Neural cell (in vitro differentiated cells): ENCODE measurements around the gene INHA. TPM values are rescaled to one million over a fixed set of nuclear protein-coding genes. Genes with fewer than 3 reads are reported as not detected.
A peak's percentile ranks its signal among the peaks of the same experiment; 100 is the strongest.

Source experiments
- H2AFZ ChIP-seq: fragments of 200-600, 300-800 bp; sonication (generic), shearing (Covaris generic); 2 replicates; pipeline ENCODE4 v1.6.0; 2014; ENCODE audit warnings: low read depth, mild to moderate bottlenecking, antibody characterized with exemption, low read length, moderate library complexity
- H3F3A ChIP-seq: fragments of 200-600 bp; shearing (Covaris generic); 2 replicates; pipeline ENCODE4 v1.6.1; 2016; ENCODE audit warnings: mild to moderate bottlenecking, moderate library complexity, mixed read lengths, antibody characterized with exemption, low read length; ENCODE audit not compliant: insufficient read depth, poor library complexity, severe bottlenecking
- H3K27ac ChIP-seq: fragments of 200-600, 300-800 bp; sonication (generic), shearing (Covaris generic); 2 replicates; pipeline ENCODE4 v1.5.1; 2014; ENCODE audit warnings: mild to moderate bottlenecking, low read length, moderate library complexity
- H3K27me3 ChIP-seq: fragments of 300-800, 200-600 bp; sonication (generic), shearing (Covaris generic); 2 replicates; pipeline ENCODE4 v1.6.0; 2014; ENCODE audit warnings: mild to moderate bottlenecking, low read depth, low read length, moderate library complexity; ENCODE audit not compliant: insufficient read depth
- H3K36me3 ChIP-seq: fragments of 300-800, 200-600 bp; sonication (generic), shearing (Covaris generic); 2 replicates; pipeline ENCODE4 v1.5.1; 2014; ENCODE audit warnings: mild to moderate bottlenecking, antibody characterized with exemption, low read length, moderate library complexity; ENCODE audit not compliant: insufficient read depth
- H3K4me2 ChIP-seq: fragments of 300-800, 200-600 bp; sonication (generic), shearing (Covaris generic); 2 replicates; pipeline ENCODE4 v1.6.0; 2014; ENCODE audit warnings: mild to moderate bottlenecking, low read length
- H3K4me3 ChIP-seq: fragments of 300-800, 200-600 bp; sonication (generic), shearing (Covaris generic); 2 replicates; pipeline ENCODE4 v1.5.1; 2014; ENCODE audit warnings: mild to moderate bottlenecking, low read length, moderate library complexity
- H3K79me2 ChIP-seq: fragments of 200-600 bp; shearing (Covaris generic); replicated peaks from 2 replicates; pipeline ENCODE4 v1.6.0; 2014; ENCODE audit warnings: mild to moderate bottlenecking, low read length, moderate library complexity; ENCODE audit not compliant: insufficient read depth
- H3K9ac ChIP-seq: fragments of 300-800, 200-600 bp; sonication (generic), shearing (Covaris generic); 2 replicates; pipeline ENCODE4 v1.6.1; 2016; ENCODE audit warnings: mild to moderate bottlenecking, low read length, mixed read lengths
- H3K9me2 ChIP-seq: fragments of 200-600 bp; shearing (Covaris generic); 2 replicates; pipeline ENCODE4 v1.6.1; 2016; ENCODE audit warnings: mild to moderate bottlenecking, low read length, mixed read lengths; ENCODE audit not compliant: insufficient read depth
- H3K9me3 ChIP-seq: fragments of 200-600, 300-800 bp; sonication (generic), shearing (Covaris generic); 2 replicates; pipeline ENCODE4 v1.6.1; 2016; ENCODE audit warnings: mild to moderate bottlenecking, mixed run types, low read length, moderate library complexity, mixed read lengths
- H4K20me1 ChIP-seq: fragments of 200-600 bp; shearing (Covaris generic); 2 replicates; pipeline ENCODE4 v1.6.1; 2016; ENCODE audit warnings: mild to moderate bottlenecking, mixed run types; ENCODE audit not compliant: insufficient read depth
- EP300 ChIP-seq: fragments of 450-650 bp; conservative IDR thresholded peaks from 2 replicates; pipeline ENCODE4 v1.6.1; 2014; ENCODE audit warnings: antibody characterized with exemption, mild to moderate bottlenecking, moderate library complexity; ENCODE audit not compliant: poor library complexity, severe bottlenecking
- EZH2 ChIP-seq: fragments of 200-600, 300-800 bp; shearing (Covaris generic), sonication (generic); IDR thresholded peaks from 2 replicates; pipeline ENCODE4 v1.6.1; 2014; ENCODE audit warnings: antibody characterized with exemption, low read length, borderline replicate concordance, mild to moderate bottlenecking; ENCODE audit not compliant: insufficient read depth, poor library complexity, severe bottlenecking
- MXI1 ChIP-seq: fragments of 450-650 bp; conservative IDR thresholded peaks from 2 replicates; pipeline ENCODE4 v1.6.1; 2014; ENCODE audit warnings: antibody characterized with exemption, mild to moderate bottlenecking; ENCODE audit not compliant: poor library complexity, severe bottlenecking
- POLR2AphosphoS5 ChIP-seq: IDR thresholded peaks from 2 replicates; pipeline ENCODE4 v1.6.1; 2012
- RAD21 ChIP-seq: fragments of 450-650 bp; conservative IDR thresholded peaks from 2 replicates; pipeline ENCODE4 v1.6.1; 2014; ENCODE audit warnings: antibody characterized with exemption, mild to moderate bottlenecking, moderate library complexity
- SMC3 ChIP-seq: fragments of 450-650 bp; conservative IDR thresholded peaks from 2 replicates; pipeline ENCODE4 v1.6.1; 2014; ENCODE audit warnings: antibody characterized with exemption, mild to moderate bottlenecking, moderate library complexity; ENCODE audit not compliant: poor library complexity
- TAF1 ChIP-seq: IDR thresholded peaks from 2 replicates; pipeline ENCODE4 v1.6.1; 2012; ENCODE audit warnings: low read depth
- polyA plus RNA-seq: library from polyadenylated mRNA; depleted of rRNA; stranded (reverse); fragments of >200 nt; gene quantifications from 2 replicates; pipeline ENCODE4 v1.2.3, GENCODE V29; 2014
- TF ChIP-seq, protein P1 (sequence below): fragments of 450-650 bp; IDR thresholded peaks from 2 replicates; pipeline ENCODE4 v1.5.1; 2014; ENCODE audit warnings: antibody characterized with exemption, mild to moderate bottlenecking, moderate library complexity; ENCODE audit not compliant: poor library complexity, severe bottlenecking
- TF ChIP-seq, protein P2 (sequence below): IDR thresholded peaks from 2 replicates; pipeline ENCODE4 v1.6.1; 2012; ENCODE audit warnings: borderline replicate concordance

Gene INHA
- polyA plus RNA-seq, 1 donor from 2014 or later, result 2.7 TPM

DNA sequence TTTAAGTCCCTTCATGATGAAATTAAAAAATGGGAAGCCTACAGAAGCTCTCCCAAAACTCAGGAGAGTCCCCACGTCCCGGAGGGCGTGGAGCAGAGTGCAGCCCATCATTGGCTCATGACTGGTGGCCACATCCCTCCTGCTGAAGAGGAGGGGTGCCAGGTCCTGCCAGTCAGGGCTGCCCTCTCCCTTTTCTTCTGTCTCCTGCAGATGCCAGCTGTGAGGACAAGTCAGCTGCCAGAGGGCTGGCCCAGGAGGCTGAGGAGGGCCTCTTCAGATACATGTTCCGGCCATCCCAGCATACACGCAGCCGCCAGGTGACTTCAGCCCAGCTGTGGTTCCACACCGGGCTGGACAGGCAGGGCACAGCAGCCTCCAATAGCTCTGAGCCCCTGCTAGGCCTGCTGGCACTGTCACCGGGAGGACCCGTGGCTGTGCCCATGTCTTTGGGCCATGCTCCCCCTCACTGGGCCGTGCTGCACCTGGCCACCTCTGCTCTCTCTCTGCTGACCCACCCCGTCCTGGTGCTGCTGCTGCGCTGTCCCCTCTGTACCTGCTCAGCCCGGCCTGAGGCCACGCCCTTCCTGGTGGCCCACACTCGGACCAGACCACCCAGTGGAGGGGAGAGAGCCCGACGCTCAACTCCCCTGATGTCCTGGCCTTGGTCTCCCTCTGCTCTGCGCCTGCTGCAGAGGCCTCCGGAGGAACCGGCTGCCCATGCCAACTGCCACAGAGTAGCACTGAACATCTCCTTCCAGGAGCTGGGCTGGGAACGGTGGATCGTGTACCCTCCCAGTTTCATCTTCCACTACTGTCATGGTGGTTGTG lies 2.6 kb downstream of the INHA start:
- Histone ChIP-seq H3K4me3 (no peak overlapping the region), H3K9me2 (no peaks in the 10 kb centered on the region), H4K20me1 (no peaks in the 10 kb centered on the region), H2AFZ (no peak overlapping the region), H3K27ac (no peak overlapping the region), H3K9me3 (no peaks in the 10 kb centered on the region), H3K9ac (no peak overlapping the region), H3K4me2 (no peak overlapping the region), H3K27me3 (no peaks in the 10 kb centered on the region), H3K79me2 (peaks cover 4% of the 10 kb centered on the region), H3F3A (no peaks in the 10 kb centered on the region), H3K36me3 (no peaks in the 10 kb centered on the region)
- TF ChIP-seq SMC3, result no peak
- TF ChIP-seq, protein P1, sequence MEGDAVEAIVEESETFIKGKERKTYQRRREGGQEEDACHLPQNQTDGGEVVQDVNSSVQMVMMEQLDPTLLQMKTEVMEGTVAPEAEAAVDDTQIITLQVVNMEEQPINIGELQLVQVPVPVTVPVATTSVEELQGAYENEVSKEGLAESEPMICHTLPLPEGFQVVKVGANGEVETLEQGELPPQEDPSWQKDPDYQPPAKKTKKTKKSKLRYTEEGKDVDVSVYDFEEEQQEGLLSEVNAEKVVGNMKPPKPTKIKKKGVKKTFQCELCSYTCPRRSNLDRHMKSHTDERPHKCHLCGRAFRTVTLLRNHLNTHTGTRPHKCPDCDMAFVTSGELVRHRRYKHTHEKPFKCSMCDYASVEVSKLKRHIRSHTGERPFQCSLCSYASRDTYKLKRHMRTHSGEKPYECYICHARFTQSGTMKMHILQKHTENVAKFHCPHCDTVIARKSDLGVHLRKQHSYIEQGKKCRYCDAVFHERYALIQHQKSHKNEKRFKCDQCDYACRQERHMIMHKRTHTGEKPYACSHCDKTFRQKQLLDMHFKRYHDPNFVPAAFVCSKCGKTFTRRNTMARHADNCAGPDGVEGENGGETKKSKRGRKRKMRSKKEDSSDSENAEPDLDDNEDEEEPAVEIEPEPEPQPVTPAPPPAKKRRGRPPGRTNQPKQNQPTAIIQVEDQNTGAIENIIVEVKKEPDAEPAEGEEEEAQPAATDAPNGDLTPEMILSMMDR, result no peak
- no peak for TF ChIP-seq TAF1
- no peak for TF ChIP-seq MXI1
- TF ChIP-seq RAD21, result no peak
- no peak for TF ChIP-seq POLR2AphosphoS5
- no peak for TF ChIP-seq EZH2
- no peak for TF ChIP-seq EP300
- TF ChIP-seq, protein P2, sequence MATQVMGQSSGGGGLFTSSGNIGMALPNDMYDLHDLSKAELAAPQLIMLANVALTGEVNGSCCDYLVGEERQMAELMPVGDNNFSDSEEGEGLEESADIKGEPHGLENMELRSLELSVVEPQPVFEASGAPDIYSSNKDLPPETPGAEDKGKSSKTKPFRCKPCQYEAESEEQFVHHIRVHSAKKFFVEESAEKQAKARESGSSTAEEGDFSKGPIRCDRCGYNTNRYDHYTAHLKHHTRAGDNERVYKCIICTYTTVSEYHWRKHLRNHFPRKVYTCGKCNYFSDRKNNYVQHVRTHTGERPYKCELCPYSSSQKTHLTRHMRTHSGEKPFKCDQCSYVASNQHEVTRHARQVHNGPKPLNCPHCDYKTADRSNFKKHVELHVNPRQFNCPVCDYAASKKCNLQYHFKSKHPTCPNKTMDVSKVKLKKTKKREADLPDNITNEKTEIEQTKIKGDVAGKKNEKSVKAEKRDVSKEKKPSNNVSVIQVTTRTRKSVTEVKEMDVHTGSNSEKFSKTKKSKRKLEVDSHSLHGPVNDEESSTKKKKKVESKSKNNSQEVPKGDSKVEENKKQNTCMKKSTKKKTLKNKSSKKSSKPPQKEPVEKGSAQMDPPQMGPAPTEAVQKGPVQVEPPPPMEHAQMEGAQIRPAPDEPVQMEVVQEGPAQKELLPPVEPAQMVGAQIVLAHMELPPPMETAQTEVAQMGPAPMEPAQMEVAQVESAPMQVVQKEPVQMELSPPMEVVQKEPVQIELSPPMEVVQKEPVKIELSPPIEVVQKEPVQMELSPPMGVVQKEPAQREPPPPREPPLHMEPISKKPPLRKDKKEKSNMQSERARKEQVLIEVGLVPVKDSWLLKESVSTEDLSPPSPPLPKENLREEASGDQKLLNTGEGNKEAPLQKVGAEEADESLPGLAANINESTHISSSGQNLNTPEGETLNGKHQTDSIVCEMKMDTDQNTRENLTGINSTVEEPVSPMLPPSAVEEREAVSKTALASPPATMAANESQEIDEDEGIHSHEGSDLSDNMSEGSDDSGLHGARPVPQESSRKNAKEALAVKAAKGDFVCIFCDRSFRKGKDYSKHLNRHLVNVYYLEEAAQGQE, result no peak

DNA sequence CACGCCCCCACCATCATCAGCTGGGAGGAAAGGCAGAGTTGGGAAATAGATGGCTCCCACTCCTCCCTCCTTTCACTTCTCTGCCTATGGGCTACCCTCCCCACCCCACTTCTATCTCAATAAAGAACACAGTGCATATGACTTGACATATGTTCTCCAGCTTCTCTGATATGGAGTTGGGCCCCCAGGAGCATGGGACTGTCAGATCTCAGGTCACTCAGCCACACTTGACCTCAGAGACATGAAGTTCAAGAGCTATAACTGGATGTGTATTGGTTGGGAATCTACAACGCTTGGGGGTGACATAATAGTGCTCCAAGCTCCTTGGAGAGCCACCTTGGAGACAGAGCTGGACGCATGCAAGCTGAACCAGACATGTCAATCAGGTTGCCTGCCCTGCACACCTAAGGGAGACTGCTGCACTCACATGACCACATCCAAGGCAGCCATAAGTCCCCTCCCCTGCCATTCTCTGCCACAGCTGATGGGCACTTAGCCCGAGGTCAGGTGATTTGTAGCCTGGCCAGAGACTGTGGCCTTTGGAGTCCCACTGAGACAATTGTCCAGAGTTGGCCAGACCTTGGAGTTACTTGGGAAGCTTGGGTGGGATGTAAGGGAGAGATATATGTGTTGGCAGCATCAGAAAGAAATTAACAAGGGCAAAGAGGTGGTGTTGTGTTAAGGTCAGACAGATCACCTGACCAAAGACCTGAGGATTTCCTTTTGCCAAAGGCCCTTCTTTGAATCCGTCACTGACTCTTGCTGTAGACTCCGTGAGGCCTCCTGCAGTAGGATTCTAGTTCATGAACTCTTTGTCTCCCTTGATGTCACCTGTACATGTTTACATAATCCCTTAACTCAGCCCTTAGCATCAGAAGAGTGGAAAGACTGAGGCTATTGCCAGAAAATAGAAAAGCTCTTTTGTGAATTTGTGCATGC lies 3.7 kb downstream of the INHA start:
- Histone ChIP-seq H3K27me3 (no peaks in the 10 kb centered on the region), H3K4me3 (peak overlapping the region; percentile 49), H3F3A (no peaks in the 10 kb centered on the region), H2AFZ (no peak overlapping the region), H3K9me2 (no peaks in the 10 kb centered on the region), H4K20me1 (no peaks in the 10 kb centered on the region), H3K4me2 (no peak overlapping the region), H3K9ac (peak overlapping the region; percentile 56), H3K9me3 (no peaks in the 10 kb centered on the region), H3K27ac (no peak overlapping the region), H3K36me3 (no peaks in the 10 kb centered on the region), H3K79me2 (no peaks in the 10 kb centered on the region)
- TF ChIP-seq SMC3 (no peak), EP300 (no peak), TAF1 (no peak), RAD21 (no peak), MXI1 (no peak), EZH2 (no peak), POLR2AphosphoS5 (no peak)
- TF ChIP-seq, protein P1, result no peak
- TF ChIP-seq, protein P2, result no peak
